NCI-H146 treated with DMSO at 0.1 percent for 48 hours (cell line): Measurements from ENCODE around the gene CDYL.
"Not testable (repeated sequence)": the region's sequence is repeated elsewhere in the genome, so short reads cannot be mapped to it uniquely, and the experiment has no call there.

ENCODE experiments used
- DNase-seq: peaks from one replicate; lab custom pipeline; 2025; ENCODE audit not compliant: unreplicated experiment; lab: John Stamatoyannopoulos, UW

Gene CDYL

GRCh38 chr6:4840169-4840568 lies 64.0 kb downstream of the CDYL start:
- DNase-seq, result no peak

DNA sequence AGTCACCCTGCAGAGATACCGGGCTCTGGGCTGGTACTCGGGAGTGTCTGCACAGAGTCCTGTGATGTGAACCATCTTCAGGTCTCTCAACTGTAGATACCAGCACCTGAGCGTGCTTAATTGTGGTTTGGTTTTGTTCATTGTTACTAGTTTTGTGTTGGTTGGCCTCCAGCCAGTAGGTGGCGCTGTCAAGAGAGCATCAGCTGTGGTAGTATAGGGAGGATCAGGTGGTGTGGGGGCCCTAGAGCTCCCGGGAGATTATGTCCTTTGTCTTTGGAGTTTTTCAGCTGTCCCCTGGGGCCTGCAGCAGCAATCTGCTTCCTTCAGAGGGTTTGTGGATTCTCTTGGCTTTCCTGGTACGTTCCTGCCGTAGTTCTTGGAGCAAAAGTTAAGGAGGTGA lies 67.9 kb downstream of the CDYL start:
- DNase-seq, result no peak

- no peak for DNase-seq
Observed at GRCh38 chr6:4846387-4846786, 70.2 kb downstream of the CDYL start.

DNA sequence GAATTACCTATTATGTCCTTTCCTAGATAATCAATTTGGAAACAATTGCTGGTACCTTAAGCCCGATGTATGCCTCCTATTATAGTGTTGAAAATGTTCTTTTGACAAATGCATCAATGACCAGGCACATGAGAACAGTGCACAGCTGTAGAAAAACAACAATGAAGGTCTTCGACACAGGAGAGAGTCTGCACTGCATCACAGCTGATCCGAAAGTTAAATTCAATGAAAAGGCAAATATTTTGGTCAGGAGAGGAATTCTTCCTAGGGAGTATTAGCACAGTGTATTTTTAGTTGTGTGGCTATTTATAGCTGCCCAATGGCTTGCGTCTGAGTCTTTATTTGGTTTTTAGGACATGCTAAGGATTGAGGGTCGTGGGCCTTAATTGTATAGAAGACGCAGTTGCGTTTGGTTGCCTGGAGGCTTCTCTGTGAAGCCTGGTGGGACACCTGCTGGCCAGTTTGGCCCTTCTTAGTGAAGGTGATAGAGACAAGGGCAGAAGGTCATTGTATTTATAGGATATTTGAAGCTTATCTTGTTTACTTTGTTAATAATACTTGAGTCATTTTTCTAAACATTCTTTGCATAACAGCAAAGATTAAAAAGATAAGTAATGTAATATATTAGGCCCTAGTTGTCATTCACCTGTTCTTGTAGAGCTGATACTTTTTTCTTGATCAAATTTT lies 72.3 kb downstream of the CDYL start:
- no peak for DNase-seq

GRCh38 chr6:4849226-4850022 lies 73.2 kb downstream of the CDYL start:
- DNase-seq, result no peak

DNA sequence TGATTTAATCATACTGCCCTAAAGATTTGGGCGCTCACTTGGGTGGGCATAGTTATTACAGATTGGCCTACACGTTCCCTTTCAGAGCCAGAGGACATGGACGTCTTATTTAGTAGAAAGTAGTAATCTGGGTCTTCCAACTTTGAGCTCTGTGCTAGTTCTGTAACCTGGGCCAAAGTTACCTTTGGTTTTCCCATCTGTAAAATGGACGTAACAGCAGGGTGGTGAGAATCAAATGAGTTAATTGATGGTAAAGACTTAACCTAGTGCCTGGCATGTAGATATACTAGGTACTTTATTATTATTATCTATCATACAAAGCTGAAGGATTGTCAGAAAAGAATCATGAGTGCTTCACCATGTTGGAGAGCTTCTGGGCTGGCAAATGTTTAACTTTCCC lies 74.8 kb downstream of the CDYL start:
- DNase-seq, result no peak

DNA sequence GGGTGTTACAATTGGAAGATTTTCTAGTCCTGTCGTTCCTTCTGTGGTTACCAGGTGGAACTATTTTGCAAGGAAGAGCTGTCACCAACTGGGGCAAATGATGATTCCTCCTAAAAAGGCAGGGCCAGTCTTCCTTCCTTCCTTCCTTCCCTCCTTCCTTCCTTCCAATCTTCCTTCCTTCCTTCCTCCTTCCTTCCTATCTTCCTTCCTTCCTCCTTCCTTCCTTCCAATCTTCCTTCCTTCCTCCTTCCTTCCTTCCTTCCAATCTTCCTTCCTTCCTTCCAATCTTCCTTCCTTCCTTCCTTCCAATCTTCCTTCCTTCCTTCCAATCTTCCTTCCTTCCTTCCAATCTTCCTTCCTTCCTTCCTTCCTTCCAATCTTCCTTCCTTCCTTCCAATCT lies 76.0 kb downstream of the CDYL start:
- not testable (repeated sequence) for DNase-seq

DNA sequence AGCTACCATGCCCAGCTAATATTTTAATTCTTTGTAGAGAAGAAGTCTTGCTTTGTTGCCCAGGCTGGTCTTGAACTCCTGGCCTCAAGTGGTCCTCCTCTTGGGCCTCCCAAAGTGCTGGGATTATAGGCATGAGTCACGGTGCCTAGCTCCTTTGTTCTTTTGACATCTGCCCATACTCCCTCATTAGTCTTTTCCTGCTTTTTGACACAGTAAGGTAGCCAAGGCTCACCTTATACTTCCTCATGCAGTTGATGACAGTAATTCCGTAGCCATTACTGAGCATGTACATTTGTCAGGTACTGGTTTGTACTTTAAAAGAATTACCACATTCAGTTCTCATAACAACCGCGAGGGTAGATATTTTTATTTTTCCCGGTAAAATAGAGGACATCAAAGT lies 76.7 kb downstream of the CDYL start:
- DNase-seq, result no peak

GRCh38 chr6:4853349-4853748 lies 77.1 kb downstream of the CDYL start:
- DNase-seq, result no peak

DNA sequence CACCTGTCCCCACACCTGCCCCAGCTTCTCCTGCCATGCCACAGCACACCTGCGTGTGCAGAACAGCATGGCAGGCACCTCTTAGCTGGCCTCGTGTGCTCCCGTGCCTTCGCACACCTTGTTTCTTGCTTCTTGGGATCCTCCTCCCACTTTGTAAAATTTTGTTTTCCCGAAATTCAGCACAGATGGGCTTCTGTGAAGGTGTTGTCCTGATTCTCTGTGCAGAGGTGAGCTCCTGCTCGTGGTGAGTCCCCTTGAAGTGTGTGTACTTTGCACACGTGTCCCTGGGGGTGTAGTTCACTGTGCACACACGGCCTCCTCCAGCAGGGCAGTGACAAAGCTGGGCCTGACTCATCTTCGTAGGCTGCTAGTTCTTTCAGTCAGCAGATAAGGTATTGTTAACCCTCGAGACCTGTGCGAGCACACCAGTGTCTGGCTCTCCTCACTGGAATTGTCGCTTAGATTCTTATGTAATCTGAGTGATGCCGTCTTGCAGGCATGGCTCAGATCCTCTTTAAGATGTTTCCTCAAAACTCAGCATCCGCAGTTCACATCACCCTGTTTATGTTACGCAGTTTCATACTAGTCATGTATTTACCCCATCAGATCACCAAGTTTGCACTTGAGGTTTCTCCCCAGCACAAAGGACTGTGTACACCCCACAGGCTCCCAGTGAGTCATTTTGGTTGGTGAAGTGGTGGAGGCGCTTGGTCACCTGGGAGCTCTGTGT lies 77.7 kb downstream of the CDYL start:
- no peak for DNase-seq

- no peak for DNase-seq
Observed at GRCh38 chr6:4856785-4857184, 80.6 kb downstream of the CDYL start.

- DNase-seq, result no peak
Observed at GRCh38 chr6:4858194-4859015, 82.2 kb downstream of the CDYL start.

DNA sequence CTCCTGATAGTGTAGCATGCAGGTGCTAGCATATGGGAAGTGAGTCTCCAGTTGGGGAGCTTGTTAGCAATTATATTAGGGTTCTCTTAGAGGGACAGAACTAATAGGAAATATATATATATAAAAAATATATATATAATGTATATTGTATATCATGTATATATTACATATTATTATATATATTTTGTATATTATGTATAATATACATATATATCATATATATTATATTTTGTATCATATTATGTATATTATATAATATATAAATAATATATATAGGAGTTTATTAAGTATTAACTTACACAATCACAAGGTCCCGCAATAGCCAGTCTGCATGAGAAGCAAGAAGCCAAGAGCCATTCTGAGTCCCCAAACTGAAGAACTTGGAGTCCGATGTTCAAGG lies 84.2 kb downstream of the CDYL start:
- DNase-seq, result no peak

- DNase-seq, result no peak
Observed at GRCh38 chr6:4861564-4861963, 85.4 kb downstream of the CDYL start.

GRCh38 chr6:4864519-4864918 lies 88.3 kb downstream of the CDYL start:
- no peak for DNase-seq

DNA sequence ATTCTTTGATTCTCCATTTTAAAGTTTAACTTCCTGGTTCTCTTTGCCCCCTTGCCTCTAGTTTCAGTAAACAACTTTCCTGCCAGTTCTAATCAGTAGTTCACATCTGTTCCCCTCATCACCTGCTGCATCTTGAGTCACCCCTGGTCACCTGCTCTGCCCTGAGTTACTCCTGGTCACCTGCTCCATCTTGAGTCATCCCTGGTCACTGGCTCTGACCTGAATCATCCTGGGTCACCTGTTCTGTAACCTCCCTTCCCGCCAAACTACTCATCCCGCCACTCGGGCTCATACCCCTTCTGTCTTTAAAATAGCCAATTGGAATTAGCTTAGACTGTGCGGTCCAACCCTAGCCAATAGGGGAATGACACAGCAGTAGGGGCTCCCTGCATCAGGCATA lies 88.8 kb downstream of the CDYL start:
- not testable (repeated sequence) for DNase-seq

DNA sequence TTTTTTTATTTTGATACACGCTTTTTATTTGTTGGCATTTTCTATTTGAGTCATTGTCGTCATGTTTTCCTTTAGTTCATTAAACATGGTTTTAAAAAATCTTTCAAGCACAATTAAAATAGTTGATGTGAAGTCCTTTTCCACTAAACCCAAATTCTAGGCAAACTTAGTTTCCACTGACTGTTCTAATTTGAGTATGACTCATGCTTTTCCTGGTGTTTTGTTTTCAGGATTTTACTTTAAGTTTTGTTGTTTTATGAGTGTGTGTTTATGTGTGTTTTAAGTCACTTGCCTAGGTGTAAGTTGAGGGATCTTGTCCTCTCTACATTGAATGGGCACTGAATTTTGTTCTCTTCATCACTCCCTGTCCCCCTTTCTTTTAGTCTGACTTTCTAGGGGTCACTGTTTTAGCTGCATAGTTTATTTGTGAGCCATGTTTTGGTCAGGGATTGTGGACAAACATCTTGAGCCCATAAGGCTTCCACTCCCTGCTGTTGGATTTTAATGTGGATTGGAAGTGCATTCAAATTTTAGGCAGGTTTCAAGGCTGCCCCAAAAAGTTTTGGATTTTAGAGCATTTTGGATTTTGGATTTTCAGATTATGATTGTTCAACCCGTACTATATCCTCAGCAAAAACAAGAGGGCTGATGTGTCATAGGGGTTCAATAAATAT lies 94.8 kb downstream of the CDYL start:
- no peak for DNase-seq

DNA sequence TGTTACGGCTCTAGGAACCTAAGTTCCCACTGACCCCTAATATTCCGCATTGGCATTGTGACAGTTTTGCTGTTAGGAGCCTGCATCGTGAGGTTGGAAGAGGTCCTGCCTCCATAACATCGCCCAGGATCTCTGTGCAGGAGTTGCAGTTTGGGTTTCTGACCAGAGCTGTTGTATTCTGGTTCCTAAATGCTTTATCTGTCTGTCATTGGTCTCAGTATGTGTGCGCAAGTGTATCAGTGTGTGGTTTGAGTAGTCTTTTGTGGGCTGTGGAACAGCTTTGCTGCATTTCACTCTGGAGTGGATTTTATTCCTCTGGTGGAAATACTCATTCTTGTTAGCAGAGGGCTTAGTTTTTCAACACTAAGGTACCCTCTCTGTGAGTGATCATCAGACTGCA lies 95.6 kb downstream of the CDYL start:
- DNase-seq, result no peak

- no peak for DNase-seq
Observed at GRCh38 chr6:4872841-4873240, 96.6 kb downstream of the CDYL start.

GRCh38 chr6:4873928-4874327 lies 97.7 kb downstream of the CDYL start:
- DNase-seq, result no peak
